PC-9 (cell line): ENCODE results near the gene KPNA4. TPM values are rescaled to one million over a fixed set of nuclear protein-coding genes. Genes with fewer than 3 reads are reported as not detected.

Experiments
- BruUV-seq: library from RNA; stranded (reverse); fragments of 400-500 nt; replicated peaks from 2 replicates; lab custom pipeline; 2021; lab: Mats Ljungman, UMichigan
- CTCF ChIA-PET: fragments of 300-600 bp; sonication (Branson Sonifier 250); formaldehyde crosslinking; loops from one replicate; lab custom pipeline; 2022; ENCODE audit warnings: antibody characterized with exemption; lab: Charles Lee
- POLR2A ChIA-PET: fragments of 300-600 bp; sonication (Branson Sonifier 250); formaldehyde crosslinking; loops from one replicate; lab custom pipeline; 2022; ENCODE audit warnings: antibody characterized with exemption; ENCODE audit not compliant: unreplicated experiment; lab: Charles Lee
- DNase-seq, 2 experiments: peaks; one replicate each; pipeline versions ENCODE4 v3.0.0 to v3.0.0-alpha.2; 2015 to 2022; ENCODE audit warnings: mixed read lengths in 1 of 2
- H2AFZ ChIP-seq: fragments of 200-600 bp; sonication (generic); 2 replicates; pipeline ENCODE4 v1.8.1; 2017; ENCODE audit warnings: antibody characterized with exemption
- H3F3A ChIP-seq: fragments of 200-600 bp; sonication (generic); 2 replicates; pipeline ENCODE4 v1.8.1; 2017; ENCODE audit warnings: antibody characterized with exemption, mild to moderate bottlenecking, low read depth; ENCODE audit not compliant: insufficient read depth
- H3K27ac ChIP-seq: fragments of 200-600 bp; sonication (generic); 2 replicates; pipeline ENCODE4 v1.6.1; 2016; ENCODE audit warnings: mixed run types
- H3K27me3 ChIP-seq: fragments of 200-600 bp; sonication (generic); 2 replicates; pipeline ENCODE4 v1.6.1; 2016; ENCODE audit warnings: low read depth, mixed run types; ENCODE audit not compliant: insufficient read depth
- H3K36me3 ChIP-seq: fragments of 200-600 bp; sonication (generic); 2 replicates; pipeline ENCODE4 v1.6.1; 2016; ENCODE audit warnings: low read depth, mixed run types
- H3K4me1 ChIP-seq: fragments of 200-600 bp; sonication (generic); replicated peaks from 2 replicates; pipeline ENCODE4 v1.6.1; 2016; ENCODE audit warnings: mixed run types; ENCODE audit not compliant: insufficient read depth
- H3K4me2 ChIP-seq: fragments of 200-600 bp; sonication (generic); 2 replicates; pipeline ENCODE4 v1.6.1; 2017; ENCODE audit warnings: mixed run types
- H3K4me3 ChIP-seq: fragments of 200-600 bp; sonication (generic); 2 replicates; pipeline ENCODE4 v1.6.1; 2016; ENCODE audit warnings: mixed run types
- H3K79me2 ChIP-seq: fragments of 200-600 bp; sonication (generic); 2 replicates; pipeline ENCODE4 v1.6.1; 2017; ENCODE audit warnings: low read depth, mixed run types
- H3K9me2 ChIP-seq: fragments of 200-600 bp; sonication (generic); 2 replicates; pipeline ENCODE4 v1.8.1; 2017; ENCODE audit warnings: mild to moderate bottlenecking; ENCODE audit not compliant: insufficient read depth
- H3K9me3 ChIP-seq: fragments of 200-600 bp; sonication (generic); 2 replicates; pipeline ENCODE4 v1.8.1; 2016; ENCODE audit warnings: low read depth; ENCODE audit not compliant: insufficient read depth
- H4K20me1 ChIP-seq: fragments of 200-600 bp; sonication (generic); 2 replicates; pipeline ENCODE4 v1.8.1; 2017; ENCODE audit not compliant: insufficient read depth
- CTCF ChIP-seq: fragments of 200-600 bp; sonication (generic); conservative IDR thresholded peaks from 2 replicates; pipeline ENCODE4 v1.6.1; 2017; ENCODE audit warnings: mixed run types, antibody characterized with exemption, mild to moderate bottlenecking, moderate library complexity
- EZH2 ChIP-seq: fragments of 200-600 bp; sonication (generic); IDR thresholded peaks from 2 replicates; pipeline ENCODE4 v1.8.0; 2017; ENCODE audit warnings: antibody characterized with exemption, low read depth
- intact Hi-C: fragments of 100-400 bp; cut with micrococcal nuclease; formaldehyde crosslinking; loops from one replicate; pipeline ENCODE4 v1.10.0; 2022; ENCODE audit not compliant: unreplicated experiment
- total RNA-seq: library from RNA; stranded (reverse); gene quantifications from 2 replicates; pipeline ENCODE4 v1.2.3, GENCODE V29; 2021

Gene KPNA4
- total RNA-seq, 1 experiment from 2014 or later: 61.0 TPM

GRCh38 chr3:160475153-160475552, 90.2 kb downstream of the KPNA4 start:
- Histone ChIP-seq H3F3A (no peaks in the 10 kb centered on the region), H3K9me3 (peaks cover 6% of the 10 kb centered on the region; the same call in 1 of the 2 replicates), H3K36me3 (no peaks in the 10 kb centered on the region), H3K4me3 (no peak overlapping the region), H3K79me2 (no peaks in the 10 kb centered on the region), H4K20me1 (no peaks in the 10 kb centered on the region), H3K4me1 (no peaks in the 10 kb centered on the region; the same call in 1 of the 2 replicates), H3K4me2 (no peak overlapping the region), H3K27ac (no peak overlapping the region), H3K27me3 (no peaks in the 10 kb centered on the region), H3K9me2 (peaks cover 3% of the 10 kb centered on the region; the same call in 1 of the 2 replicates), H2AFZ (no peak overlapping the region)
- DNase-seq: no peak
- ChIA-PET POLR2A (no interaction called here), CTCF (no interaction called here)
- intact Hi-C loops: no loop called here
- TF ChIP-seq EZH2 (no peak), CTCF (no peak)
- BruUV-seq: no TSS peak

GRCh38 chr3:160474416-160474838, 90.9 kb downstream of the KPNA4 start:
- no peaks in the 10 kb centered on the region for H3F3A ChIP-seq
- no peak overlapping the region for H3K4me2 ChIP-seq
- H3K27ac ChIP-seq: no peak overlapping the region
- peaks cover 3% of the 10 kb centered on the region; the same call in 1 of the 2 replicates for H3K9me2 ChIP-seq
- H3K27me3 ChIP-seq: no peaks in the 10 kb centered on the region
- H3K4me1 ChIP-seq: no peaks in the 10 kb centered on the region; the same call in 1 of the 2 replicates
- ChIA-PET CTCF (no interaction called here), POLR2A (no interaction called here)
- H3K4me3 ChIP-seq: no peak overlapping the region
- intact Hi-C loops: no loop called here
- no peak for DNase-seq
- TF ChIP-seq CTCF: no peak
- no peak for TF ChIP-seq EZH2
- no peak overlapping the region for H2AFZ ChIP-seq
- no peaks in the 10 kb centered on the region for H4K20me1 ChIP-seq
- H3K79me2 ChIP-seq: no peaks in the 10 kb centered on the region
- BruUV-seq: no TSS peak
- peaks cover 6% of the 10 kb centered on the region; the same call in 1 of the 2 replicates for H3K9me3 ChIP-seq
- no peaks in the 10 kb centered on the region for H3K36me3 ChIP-seq

GRCh38 chr3:160473978-160474377, 91.4 kb downstream of the KPNA4 start:
- H3K4me1 ChIP-seq: no peaks in the 10 kb centered on the region; the same call in 1 of the 2 replicates
- intact Hi-C loops: no loop called here
- BruUV-seq: no TSS peak
- no peaks in the 10 kb centered on the region for H3K36me3 ChIP-seq
- CTCF ChIA-PET: no interaction called here
- no peaks in the 10 kb centered on the region for H3F3A ChIP-seq
- H3K27me3 ChIP-seq: no peaks in the 10 kb centered on the region
- no peaks in the 10 kb centered on the region for H4K20me1 ChIP-seq
- H3K27ac ChIP-seq: no peak overlapping the region
- H3K79me2 ChIP-seq: no peaks in the 10 kb centered on the region
- H3K9me3 ChIP-seq: peaks cover 6% of the 10 kb centered on the region; the same call in 1 of the 2 replicates
- peaks cover 3% of the 10 kb centered on the region; the same call in 1 of the 2 replicates for H3K9me2 ChIP-seq
- DNase-seq: no peak
- H3K4me2 ChIP-seq: no peak overlapping the region
- no peak overlapping the region for H3K4me3 ChIP-seq
- POLR2A ChIA-PET: no interaction called here
- no peak overlapping the region for H2AFZ ChIP-seq
- no peak for TF ChIP-seq EZH2
- TF ChIP-seq CTCF: no peak
